HG03025 (cell line): ENCODE measurements around the gene BPIFB1.

Experiments used
- ATAC-seq: cut with Tn5 transposase; IDR thresholded peaks from one replicate; pipeline ENCODE4 v1.9.1; 2021; ENCODE audit warnings: mild to moderate bottlenecking, moderate library complexity; ENCODE audit not compliant: unreplicated experiment, low FRiP score

The BPIFB1 gene

GRCh38 chr20:33272155-33272873, 10.7 kb upstream of the BPIFB1 start:
- no peak for ATAC-seq

GRCh38 chr20:33273117-33273851, 9.7 kb upstream of the BPIFB1 start:
- no peak for ATAC-seq

GRCh38 chr20:33275215-33275614, 7.8 kb upstream of the BPIFB1 start:
- ATAC-seq, result no peak

- ATAC-seq, result no peak
Observed at GRCh38 chr20:33275871-33276270, 7.1 kb upstream of the BPIFB1 start.

- no peak for ATAC-seq
Observed at GRCh38 chr20:33276303-33277113, 6.5 kb upstream of the BPIFB1 start.

GRCh38 chr20:33277471-33278441, 5.3 kb upstream of the BPIFB1 start:
- ATAC-seq, result no peak

- no peak for ATAC-seq
Observed at GRCh38 chr20:33278700-33279099, 4.3 kb upstream of the BPIFB1 start.

- ATAC-seq, result no peak
Observed at GRCh38 chr20:33279261-33279910, 3.6 kb upstream of the BPIFB1 start.

GRCh38 chr20:33280000-33280680, 2.9 kb upstream of the BPIFB1 start:
- no peak for ATAC-seq

GRCh38 chr20:33280775-33281174, 2.2 kb upstream of the BPIFB1 start:
- no peak for ATAC-seq

GRCh38 chr20:33281550-33282146, 1.4 kb upstream of the BPIFB1 start:
- no peak for ATAC-seq

- no peak for ATAC-seq
Observed at GRCh38 chr20:33282196-33282934, 649 bp upstream of the BPIFB1 start.

- ATAC-seq, result no peak
Observed at GRCh38 chr20:33284284-33284683, 1.3 kb downstream of the BPIFB1 start.

- no peak for ATAC-seq
Observed at GRCh38 chr20:33284937-33285336, 1.9 kb downstream of the BPIFB1 start.

GRCh38 chr20:33285861-33286495, 3.0 kb downstream of the BPIFB1 start:
- ATAC-seq, result no peak

- no peak for ATAC-seq
Observed at GRCh38 chr20:33287884-33288283, 4.9 kb downstream of the BPIFB1 start.

- ATAC-seq, result no peak
Observed at GRCh38 chr20:33290852-33291251, 7.8 kb downstream of the BPIFB1 start.
